HG02884 (cell line): ENCODE measurements around the gene SMAP1.

ENCODE experiments used
- ATAC-seq: cut with Tn5 transposase; IDR thresholded peaks from one replicate; pipeline ENCODE4 v1.9.1; 2021; ENCODE audit warnings: mild to moderate bottlenecking, moderate library complexity; ENCODE audit not compliant: unreplicated experiment

Gene SMAP1

DNA sequence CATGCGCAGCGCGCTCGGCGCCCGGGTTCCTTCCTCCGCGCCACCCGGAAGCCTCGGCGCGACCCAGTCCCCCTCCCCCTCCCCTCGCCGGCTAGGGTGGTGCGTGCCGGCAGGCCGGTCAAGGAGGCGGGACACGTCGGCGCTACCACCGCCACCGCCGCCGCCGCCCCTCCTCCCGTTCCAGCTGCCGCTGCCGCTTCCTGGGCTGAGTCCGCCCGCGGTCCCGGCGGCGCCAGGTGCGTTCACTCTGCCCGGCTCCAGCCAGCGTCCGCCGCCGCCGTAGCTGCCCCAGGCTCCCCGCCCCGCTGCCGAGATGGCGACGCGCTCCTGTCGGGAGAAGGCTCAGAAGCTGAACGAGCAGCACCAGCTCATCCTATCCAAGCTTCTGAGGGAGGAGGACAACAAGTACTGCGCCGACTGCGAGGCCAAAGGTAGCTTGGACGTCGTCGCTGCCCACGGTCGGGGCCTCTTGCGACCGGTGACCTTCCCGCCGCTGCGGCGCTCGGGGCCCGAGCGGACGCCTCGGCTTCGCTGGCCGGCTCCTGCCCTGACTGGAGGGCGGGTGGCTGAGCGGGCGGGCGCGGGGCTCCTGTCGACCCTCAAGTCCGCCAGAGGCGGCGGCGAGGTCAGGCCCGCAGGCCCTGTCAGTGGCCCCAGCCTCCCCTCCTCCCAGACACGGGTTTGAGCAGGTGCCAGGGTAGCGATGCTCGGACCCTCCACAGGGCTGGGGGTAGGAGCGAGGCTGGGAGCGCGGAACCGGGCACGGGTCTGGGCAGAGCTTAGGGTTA lies at the start of gene SMAP1:
SMAP1 (plus strand) TSS at position 173 of the 788 bp plus-strand sequence; CDS start at position 314, 141 bp downstream.
- ATAC-seq, result peak; percentile 84

DNA sequence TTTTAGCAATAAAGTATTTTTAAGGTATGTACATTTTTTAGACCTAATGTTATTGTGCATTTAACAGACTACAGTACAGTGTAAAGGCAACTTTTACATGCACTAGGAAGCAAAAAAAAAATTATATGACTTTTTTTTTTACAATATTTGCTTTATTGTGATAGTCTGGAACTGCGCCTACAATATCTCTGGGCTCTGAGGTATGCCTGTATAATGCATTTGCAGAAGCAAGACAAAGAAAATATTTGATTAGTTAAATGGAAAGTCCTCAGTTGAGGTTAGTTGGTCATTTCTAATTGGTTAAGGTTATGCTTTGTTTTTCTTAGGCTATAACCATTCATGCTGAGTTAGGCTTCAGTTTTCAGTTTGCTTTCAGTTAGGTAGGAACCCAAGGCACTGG lies 46.9 kb upstream of the SMAP1 start:
- ATAC-seq, result no peak

DNA sequence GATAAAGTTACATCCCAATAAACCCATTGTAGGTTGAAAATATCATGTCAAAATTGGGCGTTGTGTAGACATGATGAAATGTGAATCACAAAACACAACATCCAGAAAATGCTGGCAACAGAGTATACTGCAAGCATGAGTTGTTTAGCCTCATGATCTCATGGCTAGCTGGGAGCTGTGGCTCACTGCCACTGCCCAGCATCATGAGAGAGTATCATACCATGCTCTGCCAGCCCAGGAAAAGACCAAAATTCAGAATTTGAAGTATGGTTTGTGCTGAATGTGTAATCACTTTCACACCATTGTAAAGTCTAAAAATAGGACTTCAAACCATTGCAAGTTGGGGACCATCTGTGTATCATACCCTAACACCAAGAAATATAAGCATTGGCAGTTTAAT lies 45.2 kb upstream of the SMAP1 start:
- no peak for ATAC-seq

DNA sequence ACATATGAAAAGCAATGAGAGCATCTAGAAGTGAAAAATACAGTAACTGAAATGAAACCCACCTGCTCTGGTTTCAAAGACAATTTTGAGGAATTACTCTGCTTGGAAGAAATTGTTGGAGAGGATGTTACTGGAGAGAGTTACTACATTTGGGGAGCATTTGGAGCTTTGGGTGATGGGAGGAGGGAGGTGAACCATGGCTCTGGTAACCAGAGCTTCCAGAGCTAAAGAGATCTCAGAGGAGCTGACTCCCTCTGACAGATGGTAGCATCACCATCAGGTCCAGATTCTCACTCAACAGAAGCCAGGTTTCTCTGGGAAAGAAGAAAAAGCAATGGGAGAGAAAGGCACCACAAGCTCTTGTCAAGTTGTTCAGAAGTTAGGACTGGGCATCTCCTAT lies 42.2 kb upstream of the SMAP1 start:
- no peak for ATAC-seq

DNA sequence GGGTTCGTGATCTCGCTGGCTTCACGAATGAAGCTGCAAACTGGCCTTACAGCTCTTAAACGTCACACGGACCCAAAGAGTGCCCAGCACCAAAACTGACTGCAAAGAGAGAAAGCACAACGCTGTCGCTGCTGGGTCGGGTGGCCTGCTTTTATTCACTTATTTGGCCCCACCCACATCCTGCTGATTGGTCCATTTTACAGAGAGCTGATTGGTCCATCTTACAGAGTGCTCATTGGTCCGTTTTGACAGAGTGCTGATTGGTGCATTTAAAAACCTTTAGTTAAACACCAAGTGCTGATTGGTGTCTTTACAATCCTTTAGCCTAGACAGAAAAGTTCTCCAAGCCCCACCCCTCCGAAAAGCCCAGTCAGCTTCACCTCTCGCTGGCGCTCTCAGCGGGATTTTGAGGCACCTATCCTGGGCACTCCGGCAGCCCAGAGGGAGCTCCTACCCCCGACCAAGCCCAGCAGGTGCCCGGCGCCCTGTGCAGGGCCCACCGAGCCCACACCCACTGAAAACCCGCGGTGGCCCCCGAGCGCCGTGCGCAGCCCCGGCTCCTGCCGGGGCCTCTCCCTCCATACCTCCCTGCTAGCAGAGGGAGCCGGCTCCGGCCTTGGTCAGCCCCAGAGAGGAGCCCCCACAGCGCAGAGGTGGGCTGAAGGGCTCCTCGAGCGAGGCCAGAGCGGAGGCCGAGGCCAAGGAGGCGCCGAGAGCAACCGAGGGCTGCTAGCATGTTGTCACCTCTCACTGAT lies 40.0 kb upstream of the SMAP1 start:
- no peak for ATAC-seq

DNA sequence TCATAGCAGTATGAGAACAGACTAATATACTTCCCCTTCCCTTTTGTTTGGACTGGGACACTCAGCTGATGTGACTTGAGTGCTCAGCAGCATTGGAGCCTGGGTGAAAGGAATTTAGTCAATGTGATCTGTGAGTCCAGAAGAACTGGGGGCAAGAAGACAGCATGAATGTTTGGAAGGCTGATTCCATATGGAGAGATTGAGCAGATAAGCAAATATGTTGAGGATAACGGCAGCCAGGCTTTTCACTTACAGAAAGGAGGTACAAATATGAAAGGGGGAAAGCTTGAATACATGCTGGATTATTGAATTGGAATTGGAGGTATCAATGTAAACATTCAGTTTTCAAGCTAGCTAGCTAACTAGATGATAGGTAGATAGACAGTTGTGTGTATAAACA lies 37.8 kb upstream of the SMAP1 start:
- ATAC-seq, result no peak

DNA sequence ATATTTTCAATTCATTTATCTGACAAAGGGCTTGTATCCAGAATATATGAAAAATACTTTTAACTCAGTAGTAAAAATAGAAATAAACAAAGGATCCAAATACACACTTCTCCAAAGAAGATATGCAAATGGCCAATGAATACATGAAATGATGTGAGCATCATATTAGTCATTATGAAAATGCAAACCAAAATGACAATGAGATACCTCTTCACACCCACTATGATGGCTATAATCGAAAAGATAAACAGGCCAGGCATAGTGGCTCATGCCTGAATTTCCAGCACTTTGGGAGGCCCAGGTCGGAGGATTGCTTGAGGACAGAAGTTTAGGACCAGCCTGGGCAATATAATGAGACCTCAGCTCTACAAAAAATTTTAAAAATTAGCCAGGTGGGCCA lies 33.8 kb upstream of the SMAP1 start:
- ATAC-seq, result no peak

DNA sequence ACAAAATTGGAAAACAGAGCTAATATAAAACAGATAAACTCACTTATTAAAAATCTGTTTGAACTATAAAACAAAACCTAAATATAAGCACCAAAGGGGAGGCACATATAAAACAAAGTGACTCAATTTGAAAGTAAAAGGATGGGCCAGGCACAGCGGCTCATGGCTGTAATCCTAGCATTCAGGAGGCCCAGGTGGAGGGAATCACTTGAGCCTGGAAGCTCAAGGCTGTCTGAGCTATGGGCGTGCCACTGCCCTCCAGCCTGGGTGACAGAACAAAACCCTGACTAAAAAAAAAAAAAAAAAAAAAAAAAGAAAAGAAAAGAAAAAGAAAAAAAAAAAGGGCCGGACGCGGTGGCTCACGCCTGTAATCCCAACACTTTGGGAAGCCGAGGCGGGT lies 31.1 kb upstream of the SMAP1 start:
- no peak for ATAC-seq

DNA sequence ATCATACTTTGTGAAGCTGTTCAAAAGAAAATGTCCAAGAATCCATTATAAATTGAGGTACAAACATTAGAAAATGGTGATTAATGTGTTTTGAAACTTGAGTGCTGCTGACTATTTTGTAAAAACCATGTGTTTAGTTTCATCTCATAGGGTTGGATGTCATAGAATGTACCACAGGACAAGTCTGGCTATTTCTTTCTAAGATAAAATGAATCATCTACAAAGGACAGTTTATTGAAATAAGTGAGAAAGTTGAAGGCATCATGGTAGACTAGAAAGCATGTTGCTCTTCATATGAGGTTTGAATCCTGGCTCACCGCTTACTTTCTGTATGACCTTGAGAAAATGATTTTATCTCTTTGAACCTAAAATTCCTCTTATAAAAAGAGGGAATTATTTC lies 29.2 kb upstream of the SMAP1 start:
- ATAC-seq, result no peak

DNA sequence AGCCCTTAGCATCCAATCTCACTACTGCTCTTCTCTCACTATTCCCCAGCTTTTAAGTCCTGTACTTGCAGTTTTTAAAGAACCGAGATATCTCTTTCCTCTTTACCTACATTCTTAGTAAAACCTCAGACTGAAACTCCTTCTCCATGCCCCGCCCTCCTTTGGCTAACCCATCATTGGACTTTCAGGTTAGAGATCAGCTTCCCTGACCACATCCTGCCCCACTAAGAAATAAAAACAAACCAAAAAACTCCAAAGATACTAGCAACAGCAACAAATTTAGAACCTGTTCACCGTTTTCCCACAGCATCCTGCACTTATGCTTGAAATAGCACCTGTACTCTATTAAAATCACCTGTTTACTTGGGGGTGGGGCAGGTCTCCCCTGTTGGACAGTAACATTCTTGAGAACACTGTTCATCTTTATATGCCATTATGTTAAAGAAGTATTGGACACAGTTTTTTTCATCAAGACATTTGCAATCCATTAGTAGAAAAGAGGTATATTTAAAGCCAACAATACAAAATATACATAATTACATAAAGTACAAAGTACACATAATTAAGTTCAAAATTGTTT lies 16.3 kb upstream of the SMAP1 start:
- peak; percentile 80 for ATAC-seq

DNA sequence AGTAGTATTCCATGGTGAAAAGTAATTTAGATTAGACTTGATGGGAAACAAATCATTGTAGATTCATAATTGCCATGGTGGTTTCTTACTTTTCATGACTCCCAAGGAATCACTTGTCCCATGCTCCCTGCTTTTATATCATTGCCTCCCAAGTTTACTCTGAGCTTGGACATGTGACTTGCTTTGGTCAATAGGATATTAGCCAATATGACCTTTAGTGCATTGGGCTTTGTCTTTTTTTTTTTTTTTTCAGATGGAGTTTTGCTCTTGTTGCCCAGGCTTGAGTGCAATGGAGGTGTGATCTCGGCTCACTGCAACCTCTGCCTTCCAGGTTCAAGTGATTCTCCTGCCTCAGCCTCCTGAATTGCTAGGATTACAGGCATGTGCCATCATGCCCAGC lies 15.5 kb upstream of the SMAP1 start:
- ATAC-seq, result no peak

DNA sequence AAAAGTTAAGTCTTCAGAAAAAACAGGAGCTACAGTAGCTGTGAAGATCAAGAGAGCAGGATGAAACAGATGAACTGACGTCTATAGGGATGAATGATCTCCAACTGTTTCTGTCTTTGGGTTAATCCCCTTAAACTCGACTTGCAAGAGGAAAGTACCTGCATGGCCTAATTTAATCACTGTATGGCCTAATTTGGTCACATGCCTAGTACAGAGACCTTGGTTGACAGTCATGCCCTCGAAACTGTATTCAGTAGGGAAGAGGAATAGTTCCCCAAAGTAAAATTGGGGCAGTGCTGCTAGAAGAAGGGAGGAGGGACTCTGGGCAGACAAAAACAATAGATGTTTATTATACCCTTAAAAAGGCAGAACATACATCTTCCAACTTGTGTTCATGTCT lies 10.0 kb upstream of the SMAP1 start:
- peak; percentile 73 for ATAC-seq

DNA sequence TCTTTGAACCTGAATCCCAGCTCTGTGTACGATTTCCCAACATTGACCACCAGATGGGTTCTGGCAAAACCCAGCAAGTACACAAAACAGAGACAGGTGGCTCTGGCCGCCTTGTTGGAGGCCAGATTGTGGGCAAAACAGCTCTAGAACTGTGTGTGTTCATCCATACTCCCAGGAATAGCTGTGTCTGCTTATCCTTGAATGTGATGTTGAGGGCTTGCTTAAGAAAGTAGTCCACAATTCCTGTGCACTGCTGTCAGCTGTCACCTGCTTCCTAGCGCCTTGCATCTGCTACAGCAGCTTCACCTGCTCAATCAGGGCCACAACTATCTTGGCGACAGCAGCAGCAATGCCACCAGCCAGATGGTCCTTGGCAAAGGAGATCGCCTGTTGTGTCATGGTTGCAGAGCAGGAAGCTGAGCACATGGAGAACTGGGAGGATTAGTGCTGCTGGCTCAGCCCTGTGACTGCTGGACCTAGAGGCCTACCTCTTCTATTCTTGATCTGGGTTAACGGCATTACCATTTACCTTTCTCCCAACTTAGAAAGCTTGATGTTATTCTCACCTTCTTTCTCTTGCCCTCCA lies 3.7 kb upstream of the SMAP1 start:
- ATAC-seq, result no peak

DNA sequence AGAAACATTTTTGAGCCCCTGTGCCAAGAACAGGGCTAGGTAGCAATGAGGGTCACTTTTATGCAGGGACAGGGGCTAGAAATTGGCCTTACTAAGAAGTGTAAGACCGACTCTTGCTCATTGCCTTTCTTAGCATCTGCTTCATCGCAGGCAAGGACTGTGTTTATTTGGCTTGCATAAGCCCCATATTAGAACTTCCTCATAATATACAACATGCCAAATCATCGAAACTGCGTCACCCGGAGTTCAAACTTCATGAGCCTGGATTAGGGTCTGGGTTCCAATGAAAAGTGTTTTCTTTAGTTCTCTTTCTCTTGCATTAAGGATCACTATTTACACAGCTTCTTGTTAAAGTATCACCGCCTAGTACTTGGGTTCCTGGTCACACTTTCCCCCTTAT lies 977 bp upstream of the SMAP1 start:
- no peak for ATAC-seq

DNA sequence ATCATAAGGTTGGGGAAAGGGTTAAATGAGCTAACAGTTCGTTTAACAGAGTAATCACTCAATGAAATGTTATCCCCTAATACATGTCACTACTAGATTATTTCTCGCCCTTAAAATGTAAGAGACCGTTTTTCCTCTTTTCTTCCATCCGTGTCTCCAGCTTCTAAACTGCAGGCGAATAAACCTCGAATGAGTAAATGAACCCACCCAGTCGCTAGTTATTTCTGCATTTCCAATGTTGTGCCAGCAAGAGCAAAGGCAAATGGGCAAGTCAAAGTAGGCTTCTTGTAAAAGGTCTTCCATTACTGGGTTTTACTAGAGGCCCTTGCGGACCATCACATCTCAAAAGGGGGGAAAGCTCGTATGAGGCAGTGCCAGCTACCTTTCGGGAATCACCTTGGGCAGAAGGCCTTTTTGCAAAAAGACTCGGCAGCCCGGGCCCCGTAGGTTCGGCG lies 400 bp upstream of the SMAP1 start:
- peak; percentile 2 for ATAC-seq

DNA sequence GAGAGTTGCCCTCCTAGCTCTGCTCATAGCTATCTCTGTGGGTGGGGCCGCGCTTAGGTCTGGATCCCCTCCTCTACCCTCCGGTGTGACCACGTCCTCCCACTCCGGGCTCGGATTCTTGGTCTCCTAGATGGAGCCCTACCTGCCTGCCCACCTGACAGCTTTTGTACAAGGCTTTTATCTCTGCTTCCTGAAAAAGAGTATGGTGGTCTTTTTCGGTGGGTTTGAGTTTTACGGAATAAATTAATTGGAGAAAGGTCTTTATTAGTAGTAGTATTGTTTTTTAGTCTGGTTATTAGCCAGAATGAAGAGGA lies 773 bp downstream of the SMAP1 start:
- peak; percentile 51 for ATAC-seq

DNA sequence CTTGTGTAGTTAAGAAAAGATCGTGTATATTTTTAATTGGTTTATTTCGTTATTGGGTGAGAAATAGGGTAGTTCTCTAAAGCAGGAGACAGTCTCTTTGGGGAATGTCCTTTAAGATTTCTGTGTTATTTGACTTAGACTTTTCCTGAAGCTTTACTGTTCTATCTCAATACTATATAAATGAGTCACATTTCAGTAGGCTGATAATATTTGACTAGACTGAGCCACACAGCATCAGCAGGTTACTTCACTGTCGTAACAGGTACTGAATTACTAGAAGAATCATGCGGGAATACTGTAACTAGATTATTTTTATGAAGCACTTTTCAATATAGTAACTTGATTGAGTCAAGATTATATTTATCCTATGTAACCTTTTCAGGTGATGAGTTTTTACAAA lies 1.4 kb downstream of the SMAP1 start:
- ATAC-seq, result peak; percentile 15

DNA sequence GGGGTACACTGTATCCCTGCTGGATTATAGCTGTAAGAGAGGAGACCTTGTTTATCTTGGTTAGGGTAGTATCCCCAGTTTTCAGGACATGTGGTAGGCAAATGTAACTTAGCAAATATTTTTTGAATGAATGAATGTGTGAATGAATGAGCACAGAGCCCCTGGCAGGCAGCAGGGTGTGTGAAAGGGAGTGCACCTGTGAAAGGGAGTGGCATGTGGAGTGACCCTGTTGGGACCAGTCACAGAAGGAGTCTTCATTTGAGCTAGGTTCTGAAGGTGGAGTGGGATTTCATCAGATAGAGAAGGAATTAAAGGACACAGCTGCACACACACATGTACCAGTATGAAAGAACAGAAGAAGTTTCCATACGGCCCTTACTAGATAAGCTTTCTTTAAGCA lies 4.9 kb downstream of the SMAP1 start:
- ATAC-seq, result no peak

DNA sequence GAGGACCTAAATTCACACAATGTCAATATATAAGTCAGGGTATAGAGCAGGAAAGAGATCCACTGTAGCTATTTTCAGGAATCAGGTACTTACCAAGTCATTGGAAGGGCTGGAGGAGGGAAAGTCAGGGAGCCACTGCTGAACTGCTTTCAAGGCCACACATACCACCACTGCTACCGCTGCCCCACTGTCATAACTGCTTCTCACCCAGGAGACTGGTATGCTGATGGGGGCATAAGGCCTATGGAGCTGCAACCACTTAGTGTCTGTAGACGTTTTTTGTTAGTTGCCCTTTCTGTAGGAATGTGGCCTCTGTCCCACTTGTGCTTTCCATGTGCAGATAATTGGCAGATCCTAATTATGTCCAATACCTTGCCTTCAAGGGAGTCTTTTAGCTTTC lies 5.4 kb downstream of the SMAP1 start:
- no peak for ATAC-seq

DNA sequence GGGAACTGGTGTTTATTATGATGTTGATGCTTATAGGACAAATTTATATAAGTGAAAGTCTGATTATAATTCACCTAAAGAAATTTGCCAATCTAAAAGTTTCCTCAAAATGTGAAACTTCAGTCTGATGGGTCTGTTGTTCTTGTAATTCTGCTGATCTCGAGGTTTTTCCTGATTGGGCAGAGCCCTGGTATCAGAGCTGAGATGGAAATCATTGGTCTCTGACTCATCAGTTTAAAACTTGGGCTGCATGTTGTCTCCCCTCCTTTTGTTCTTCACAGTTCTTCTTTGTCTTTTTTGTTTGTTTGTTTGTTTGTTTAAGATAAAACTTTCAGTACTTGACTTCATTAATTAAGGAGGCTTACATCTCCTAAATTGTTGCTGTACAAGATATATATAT lies 5.9 kb downstream of the SMAP1 start:
- no peak for ATAC-seq

DNA sequence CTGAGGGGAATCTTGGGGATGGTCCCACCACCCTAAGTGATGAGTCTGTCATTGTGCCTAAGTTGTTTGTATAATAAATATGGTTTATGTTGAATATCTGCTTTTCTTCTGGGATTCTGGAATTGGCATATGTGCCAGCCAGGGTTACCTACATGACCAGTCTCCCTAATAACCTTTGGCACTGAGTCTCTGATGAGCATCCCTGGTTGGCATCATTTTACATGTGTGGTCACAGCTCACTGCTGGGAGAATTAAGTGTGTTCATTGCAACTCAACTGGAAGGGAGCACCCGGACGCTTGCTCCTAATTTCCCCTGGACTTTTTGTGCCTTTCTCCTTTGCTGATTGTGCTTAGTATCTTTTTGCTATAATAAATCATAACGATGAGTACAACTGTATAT lies 8.1 kb downstream of the SMAP1 start:
- ATAC-seq, result no peak

DNA sequence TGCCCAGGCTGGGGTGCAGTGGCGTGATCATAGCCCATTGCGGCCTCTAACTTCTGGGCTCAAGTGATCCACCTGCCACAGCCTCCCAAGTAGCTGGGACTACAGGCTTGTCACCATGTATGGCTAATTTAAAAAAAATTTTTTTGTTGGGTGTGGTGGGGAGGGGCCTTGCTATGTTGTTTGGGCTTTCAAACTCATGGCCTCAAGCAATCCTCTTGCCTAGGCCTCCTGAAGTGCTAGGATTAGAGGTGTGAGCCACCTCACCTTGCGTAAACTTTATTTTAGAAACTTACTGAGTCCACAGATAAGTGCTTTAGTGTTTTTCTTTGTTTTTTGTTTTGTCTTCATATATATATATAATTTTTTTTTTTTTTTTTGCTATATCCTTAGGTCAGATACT lies 9.1 kb downstream of the SMAP1 start:
- ATAC-seq, result no peak
